ENCODE measurements around the gene DRC7.

The DRC7 gene

DNA sequence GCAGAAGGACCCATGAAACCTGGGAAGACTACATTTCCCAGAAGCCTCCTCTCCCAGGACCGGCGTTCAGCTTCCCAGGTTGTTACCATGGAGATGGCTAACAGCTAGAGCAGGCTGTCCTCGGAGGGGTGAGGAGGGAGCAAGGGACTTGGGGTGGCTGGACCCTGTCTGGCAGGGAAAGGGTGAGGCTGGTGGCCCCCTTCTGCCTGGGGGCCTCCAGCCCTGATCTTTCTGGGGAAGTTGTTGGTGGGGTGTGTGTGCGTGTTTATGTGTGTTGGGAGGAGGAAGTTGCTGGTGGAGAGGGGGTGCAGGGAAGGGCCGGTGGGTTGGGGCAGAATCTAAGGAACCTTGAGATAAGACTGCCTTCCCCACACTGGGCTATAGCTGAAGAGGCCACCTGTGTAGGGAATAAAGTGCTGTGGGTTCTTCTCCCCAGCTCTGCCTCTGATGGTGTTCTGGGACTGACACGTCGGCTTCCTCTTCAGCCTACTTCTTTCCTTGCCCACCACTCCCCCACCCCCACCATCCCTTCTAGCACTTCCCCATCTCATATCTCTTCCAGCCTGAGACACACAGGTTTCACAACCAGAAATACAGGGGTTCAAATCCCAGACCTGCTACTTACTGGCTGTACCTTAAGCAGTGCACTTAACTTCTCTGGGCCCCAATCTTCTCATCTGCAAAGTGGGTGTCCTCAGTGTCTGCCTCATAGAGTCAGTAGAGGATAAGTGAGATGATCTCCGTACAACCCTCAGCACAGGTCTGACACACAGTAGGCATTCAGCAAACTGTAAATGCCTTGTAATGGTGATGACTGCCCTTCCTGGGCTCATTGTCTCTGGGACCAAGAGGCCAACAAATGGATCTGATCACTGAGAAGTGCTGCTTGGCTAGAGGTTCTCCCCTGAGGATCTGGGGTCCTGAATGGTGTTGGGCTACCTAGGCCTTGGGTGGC is at the start of gene DRC7:
DRC7 (plus strand) TSS at position 82 of the 955 bp plus-strand sequence. CDS start 3,144 bp downstream, outside the sequence.
- no peak for DNase-seq (ENCODE audit: low read depth in 2 of 2)

- DNase-seq (ENCODE audit: low read depth in 2 of 2) = no peak
Measured at GRCh38 chr16:57645169-57645568, 49.4 kb upstream of the DRC7 start.

GRCh38 chr16:57645691-57646387 is 48.8 kb upstream of the DRC7 start:
- DNase-seq (ENCODE audit: low read depth in 2 of 2) = no peak

- DNase-seq (ENCODE audit: low read depth in 2 of 2) = peak in 1 of 2 donors; percentile 13
Measured at GRCh38 chr16:57646388-57647039, 48.1 kb upstream of the DRC7 start.

DNA sequence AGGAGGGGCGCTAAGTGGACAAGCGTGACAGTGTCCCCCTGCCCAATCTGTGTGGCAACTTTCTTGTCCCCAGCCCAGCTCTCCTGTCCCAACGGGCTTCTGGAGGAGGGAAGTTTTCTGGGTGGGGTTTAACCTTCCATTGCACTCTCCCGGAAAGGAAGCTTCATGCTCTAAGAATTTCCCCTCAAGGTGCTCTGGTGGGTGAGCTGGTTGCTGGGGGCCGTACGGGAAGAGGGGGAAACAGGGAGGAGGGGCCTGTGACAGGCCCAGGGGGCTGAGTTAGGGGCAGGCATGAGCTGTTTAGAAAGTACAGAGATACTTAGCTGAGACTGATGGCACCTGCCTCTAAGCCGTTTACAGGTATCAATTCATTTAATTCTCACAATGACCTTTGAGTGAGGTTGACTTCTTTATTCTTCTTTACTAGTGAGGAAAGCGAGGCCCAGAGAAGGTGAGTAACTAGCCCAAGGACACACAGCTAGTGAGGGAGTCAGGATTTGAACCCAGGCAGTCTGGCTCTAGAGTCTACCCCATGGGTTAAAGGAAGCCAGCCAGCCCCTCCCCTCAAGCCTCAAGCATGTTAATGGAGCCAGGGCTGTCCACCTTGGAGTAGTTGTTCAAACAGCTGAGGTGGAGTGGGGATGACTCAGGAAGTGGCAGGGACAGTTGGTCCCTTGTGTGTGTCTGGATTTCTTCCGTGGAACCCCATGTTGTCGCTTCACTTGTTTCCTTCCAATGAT is 47.3 kb upstream of the DRC7 start:
- no peak for DNase-seq (ENCODE audit: low read depth in 2 of 2)

- DNase-seq (ENCODE audit: low read depth in 2 of 2) = no peak
Measured at GRCh38 chr16:57648125-57648524, 46.5 kb upstream of the DRC7 start.

DNA sequence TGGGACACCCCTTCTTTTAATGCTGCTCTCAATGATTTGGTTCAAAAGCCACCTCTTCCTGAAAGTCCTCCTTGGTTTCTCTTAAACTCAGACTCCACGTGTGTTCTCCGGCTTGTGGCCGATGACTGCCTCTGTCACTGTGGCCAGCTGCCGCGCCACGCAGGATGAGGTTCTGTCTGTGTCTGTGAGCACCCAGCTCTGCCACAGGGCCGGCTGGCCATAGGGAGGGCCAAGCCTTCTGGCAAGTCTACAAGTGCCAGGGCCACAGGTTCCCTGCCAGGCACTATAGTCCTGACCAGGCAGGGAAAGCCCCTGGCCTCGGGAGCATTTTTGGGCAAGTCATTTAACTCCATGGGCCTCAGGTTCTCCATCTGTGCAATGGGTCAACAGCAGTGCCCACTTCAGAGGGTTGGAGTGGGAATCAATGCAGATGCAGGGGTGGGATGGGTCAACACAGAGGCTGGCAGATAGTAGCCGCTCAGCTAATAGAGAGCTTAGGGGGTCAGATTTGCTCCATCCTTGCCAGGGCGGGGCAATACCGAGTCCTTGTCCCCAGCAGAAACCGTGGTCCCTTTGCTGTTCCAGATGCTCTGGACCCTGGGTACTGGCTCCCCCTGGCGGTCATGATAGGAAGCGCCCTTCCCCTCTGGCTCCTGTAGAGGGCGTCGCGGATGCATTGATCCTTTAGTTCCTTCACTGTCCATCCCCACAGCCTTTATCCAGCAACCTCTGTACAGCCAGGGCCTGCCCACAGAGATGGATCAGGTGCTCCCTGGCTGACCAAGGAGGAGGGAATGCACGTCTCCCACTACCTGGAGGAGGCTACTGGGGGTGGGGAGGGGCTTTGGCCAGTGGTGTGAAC is 45.8 kb upstream of the DRC7 start:
- peak; percentile 73 to 80 for DNase-seq (ENCODE audit: low read depth in 2 of 2)

DNA sequence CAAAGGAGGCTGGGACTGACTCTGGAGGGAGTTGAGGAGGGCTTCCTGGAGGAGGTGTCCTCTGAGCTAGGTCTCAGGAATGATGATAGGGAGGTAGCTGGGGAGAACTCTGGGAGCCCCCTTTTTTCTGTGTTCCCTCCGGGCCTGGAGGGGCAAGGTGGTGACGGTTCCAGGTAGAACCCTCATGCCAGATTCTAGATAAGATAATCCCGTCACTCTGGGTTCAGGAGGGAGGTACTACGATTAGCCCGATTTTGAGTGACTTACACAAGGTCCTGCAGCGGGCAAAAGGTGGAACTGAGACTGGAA is 45.2 kb upstream of the DRC7 start:
- DNase-seq (ENCODE audit: low read depth in 2 of 2) = no peak

- DNase-seq (ENCODE audit: low read depth in 2 of 2) = no peak
Measured at GRCh38 chr16:57649846-57650245, 44.8 kb upstream of the DRC7 start.

- no peak for DNase-seq (ENCODE audit: low read depth in 2 of 2)
Measured at GRCh38 chr16:57651344-57652333, 43.0 kb upstream of the DRC7 start.

GRCh38 chr16:57652695-57653471 is 41.7 kb upstream of the DRC7 start:
- no peak for DNase-seq (ENCODE audit: low read depth in 2 of 2)

DNA sequence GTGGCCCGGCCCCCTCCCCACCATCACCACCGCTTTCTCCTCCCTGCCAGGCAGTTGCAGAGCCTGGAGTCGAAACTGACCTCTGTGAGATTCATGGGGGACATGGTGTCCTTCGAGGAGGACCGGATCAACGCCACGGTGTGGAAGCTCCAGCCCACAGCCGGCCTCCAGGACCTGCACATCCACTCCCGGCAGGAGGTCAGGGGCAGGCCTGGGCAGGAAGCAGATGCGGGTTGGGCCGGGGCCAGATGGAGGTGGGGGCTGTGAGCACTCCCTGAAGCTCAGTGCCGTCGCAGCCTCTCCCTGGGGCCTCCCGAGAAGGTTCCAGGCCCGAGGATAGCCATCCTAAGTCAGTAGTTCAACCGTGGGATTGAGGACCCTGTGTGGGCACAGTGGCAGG is 40.7 kb upstream of the DRC7 start:
- no peak for DNase-seq (ENCODE audit: low read depth in 2 of 2)

DNA sequence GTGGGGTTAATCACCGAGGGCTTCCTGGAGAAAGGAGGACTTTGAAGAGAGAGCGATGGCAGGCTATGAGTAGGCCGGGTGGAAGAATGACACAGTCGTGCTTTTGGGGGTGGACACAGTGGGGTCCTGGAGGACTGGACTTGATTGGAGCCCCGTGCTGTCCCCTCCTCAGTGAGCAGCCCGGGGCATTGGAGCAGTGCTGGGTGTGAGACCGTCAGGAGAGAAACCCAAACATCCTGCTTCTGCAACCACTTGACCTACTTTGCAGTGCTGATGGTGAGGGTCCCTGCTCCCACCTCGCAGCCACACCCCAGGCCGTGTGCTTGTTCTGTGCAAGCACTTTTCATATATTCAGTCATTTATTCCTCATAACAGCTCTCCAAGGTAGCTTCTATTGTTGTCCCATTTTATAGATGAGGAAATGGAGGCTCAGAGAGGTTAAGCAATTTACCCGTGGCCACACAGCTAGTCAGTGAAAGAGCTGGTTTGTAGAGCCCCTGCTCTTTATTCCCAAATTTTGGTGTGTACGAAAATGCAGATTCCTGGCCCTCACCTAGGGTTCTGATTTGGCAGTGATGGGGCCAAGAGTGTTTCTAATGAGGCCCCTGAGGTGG is 38.2 kb upstream of the DRC7 start:
- DNase-seq (ENCODE audit: low read depth in 2 of 2) = no peak

DNA sequence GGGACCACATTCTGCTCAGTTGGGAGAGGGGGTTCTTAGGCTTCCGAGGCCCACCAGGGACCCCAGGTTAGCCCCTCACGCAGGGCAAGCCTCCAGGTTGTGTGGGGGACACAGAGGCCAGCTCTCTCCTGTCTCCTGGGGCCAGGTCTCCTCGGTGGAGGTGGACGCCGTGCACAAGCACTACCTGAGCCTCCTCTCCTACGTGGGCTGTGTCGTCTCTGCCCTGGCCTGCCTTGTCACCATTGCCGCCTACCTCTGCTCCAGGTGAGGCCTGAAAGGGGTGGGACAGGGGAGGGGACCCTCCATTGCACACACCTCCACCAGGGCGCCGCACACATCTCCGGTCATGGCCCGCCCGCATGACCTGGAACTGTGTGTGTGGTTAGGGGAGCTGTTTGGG is 37.4 kb upstream of the DRC7 start:
- DNase-seq (ENCODE audit: low read depth in 2 of 2) = no peak

GRCh38 chr16:57658130-57658877 is 36.3 kb upstream of the DRC7 start:
- no peak for DNase-seq (ENCODE audit: low read depth in 2 of 2)

DNA sequence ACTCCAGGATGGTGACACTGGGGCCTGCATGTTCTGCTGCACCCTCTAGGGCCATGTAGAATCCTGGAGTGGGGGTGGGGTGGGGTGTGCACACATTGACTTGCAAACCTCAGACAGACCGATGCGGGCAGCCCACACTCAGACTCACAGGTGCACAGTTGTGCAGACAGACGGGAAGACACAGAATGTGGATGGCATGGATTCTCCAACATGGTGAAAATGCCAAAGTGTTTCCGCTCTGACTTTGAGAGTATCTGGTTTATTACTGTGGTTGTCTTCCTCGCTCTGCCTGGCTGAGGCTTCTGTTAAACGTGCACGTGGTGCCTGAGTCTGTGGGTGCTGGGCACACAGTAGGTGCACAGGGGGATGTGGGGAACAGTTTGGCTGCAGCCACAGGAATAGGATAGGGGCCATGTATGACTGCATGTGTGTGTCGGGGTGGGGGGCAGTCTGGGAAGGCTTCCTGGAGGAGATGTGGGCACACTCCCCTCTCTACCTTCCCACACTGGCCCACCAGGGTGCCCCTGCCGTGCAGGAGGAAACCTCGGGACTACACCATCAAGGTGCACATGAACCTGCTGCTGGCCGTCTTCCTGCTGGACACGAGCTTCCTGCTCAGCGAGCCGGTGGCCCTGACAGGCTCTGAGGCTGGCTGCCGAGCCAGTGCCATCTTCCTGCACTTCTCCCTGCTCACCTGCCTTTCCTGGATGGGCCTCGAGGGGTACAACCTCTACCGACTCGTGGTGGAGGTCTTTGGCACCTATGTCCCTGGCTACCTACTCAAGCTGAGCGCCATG is 35.5 kb upstream of the DRC7 start:
- no peak for DNase-seq (ENCODE audit: low read depth in 2 of 2)

Measured in stimulated activated CD8-positive, alpha-beta memory T cell treated with anti-CD3 and anti-CD28 coated beads, Interleukin-7, amount 100 ng/mL, for 1 hour (primary cell).